WTC11 (cell line): ENCODE measurements around the gene FHOD3. TPM values are rescaled to one million over a fixed set of nuclear protein-coding genes. Genes with fewer than 3 reads are reported as not detected.

Source experiments
- ATAC-seq: fragments of 200-7000 bp; cut with Tn5 transposase; 2 replicates; pipeline ENCODE4 v1.10.0; 2021; ENCODE audit warnings: mild to moderate bottlenecking, moderate library complexity
- CTCF ChIA-PET: fragments of 300-600 bp; sonication (Branson Sonifier 250); formaldehyde crosslinking; loops from one replicate; lab custom pipeline; 2021; ENCODE audit warnings: antibody characterized with exemption; lab: Charles Lee
- POLR2A ChIA-PET: fragments of 350-600 bp; sonication (Branson Sonifier 250); formaldehyde crosslinking; loops from one replicate; lab custom pipeline; 2021; ENCODE audit warnings: antibody characterized with exemption; lab: Charles Lee
- DNase-seq: peaks from one replicate; pipeline ENCODE4 v3.0.0; 2021; ENCODE audit warnings: low spot score
- H3K27ac Mint-ChIP-seq: 2 replicates; pipeline ENCODE4 v1.8.0; 2021; ENCODE audit warnings: mixed read lengths
- H3K27me3 Mint-ChIP-seq: 2 replicates; pipeline ENCODE4 v1.8.0; 2021; ENCODE audit warnings: low read depth, mild to moderate bottlenecking, moderate library complexity, mixed read lengths
- H3K36me3 Mint-ChIP-seq: 2 replicates; pipeline ENCODE4 v1.8.0; 2021; ENCODE audit warnings: mixed read lengths
- H3K4me1 Mint-ChIP-seq: 2 replicates; pipeline ENCODE4 v1.8.0; 2022; ENCODE audit warnings: mixed read lengths
- H3K4me3 Mint-ChIP-seq: 2 replicates; pipeline ENCODE4 v1.8.0; 2021; ENCODE audit warnings: mild to moderate bottlenecking, moderate library complexity, mixed read lengths
- H3K9me3 Mint-ChIP-seq: 2 replicates; pipeline ENCODE4 v1.8.0; 2021; ENCODE audit warnings: mixed read lengths
- CREB1 ChIP-seq: sonication (generic); formaldehyde crosslinking; IDR thresholded peaks from 2 replicates; pipeline ENCODE4 v1.8.0; 2023; ENCODE audit warnings: mild to moderate bottlenecking, missing genetic modification reagents
- CREM ChIP-seq: sonication (generic); formaldehyde crosslinking; IDR thresholded peaks from 2 replicates; pipeline ENCODE4 v1.8.1; 2022; ENCODE audit warnings: mild to moderate bottlenecking, missing genetic modification reagents, moderate library complexity
- ERG ChIP-seq: fragments of 250-450 bp; sonication (Bioruptor Pico); IDR thresholded peaks from 2 replicates; pipeline ENCODE4 v1.8.0; 2021; ENCODE audit warnings: mild to moderate bottlenecking
- FOXJ3 ChIP-seq: sonication (generic); formaldehyde crosslinking; IDR thresholded peaks from 2 replicates; pipeline ENCODE4 v1.9.0; 2021; ENCODE audit warnings: missing genetic modification reagents, mild to moderate bottlenecking, borderline replicate concordance
- FOXK1 ChIP-seq: sonication (generic); formaldehyde crosslinking; IDR thresholded peaks from 2 replicates; pipeline ENCODE4 v1.8.0; 2022; ENCODE audit warnings: mild to moderate bottlenecking, moderate library complexity, missing genetic modification reagents
- FOXP1 ChIP-seq: sonication (generic); formaldehyde crosslinking; IDR thresholded peaks from 2 replicates; pipeline ENCODE4 v1.8.0; 2022; ENCODE audit warnings: missing genetic modification reagents, mild to moderate bottlenecking, moderate library complexity, borderline replicate concordance
- FOXP4 ChIP-seq: sonication (generic); formaldehyde crosslinking; IDR thresholded peaks from 2 replicates; pipeline ENCODE4 v1.8.0; 2022; ENCODE audit warnings: mild to moderate bottlenecking, missing genetic modification reagents
- IRF2 ChIP-seq: sonication (generic); formaldehyde crosslinking; IDR thresholded peaks from 2 replicates; pipeline ENCODE4 v1.8.0; 2022; ENCODE audit warnings: low read depth, missing genetic modification reagents, borderline replicate concordance
- MXD4 ChIP-seq: fragments of 250-450 bp; sonication (Bioruptor Pico); IDR thresholded peaks from 2 replicates; pipeline ENCODE4 v1.8.0; 2021; ENCODE audit warnings: mild to moderate bottlenecking, moderate library complexity, borderline replicate concordance
- NFATC4 ChIP-seq: fragments of 250-450 bp; sonication (Bioruptor Pico); IDR thresholded peaks from 2 replicates; pipeline ENCODE4 v1.9.0; 2021; ENCODE audit warnings: mild to moderate bottlenecking
- NR1H2 ChIP-seq: sonication (generic); formaldehyde crosslinking; IDR thresholded peaks from 2 replicates; pipeline ENCODE4 v1.9.0; 2021; ENCODE audit warnings: mild to moderate bottlenecking, moderate library complexity, missing genetic modification reagents
- PRRX2 ChIP-seq: fragments of 250-450 bp; sonication (Bioruptor Pico); IDR thresholded peaks from 2 replicates; pipeline ENCODE4 v1.8.0; 2021; ENCODE audit warnings: mild to moderate bottlenecking
- TEAD4 ChIP-seq: sonication (generic); formaldehyde crosslinking; IDR thresholded peaks from 2 replicates; pipeline ENCODE4 v1.8.0; 2022; ENCODE audit warnings: mild to moderate bottlenecking, missing genetic modification reagents
- ZBTB43 ChIP-seq: sonication (generic); formaldehyde crosslinking; IDR thresholded peaks from 2 replicates; pipeline ENCODE4 v1.8.1; 2023; ENCODE audit warnings: mild to moderate bottlenecking, missing genetic modification reagents
- ZNF219 ChIP-seq: sonication (generic); formaldehyde crosslinking; IDR thresholded peaks from 2 replicates; pipeline ENCODE4 v1.8.0; 2023; ENCODE audit warnings: missing genetic modification reagents, mild to moderate bottlenecking, borderline replicate concordance
- ZNF317 ChIP-seq: sonication (generic); formaldehyde crosslinking; IDR thresholded peaks from 2 replicates; pipeline ENCODE4 v1.8.1; 2023; ENCODE audit warnings: low read depth, mild to moderate bottlenecking, moderate library complexity, missing genetic modification reagents, borderline replicate concordance
- ZNF416 ChIP-seq: fragments of 250-450 bp; sonication (Bioruptor Pico); IDR thresholded peaks from 2 replicates; pipeline ENCODE4 v1.9.0; 2021; ENCODE audit warnings: mild to moderate bottlenecking, inconsistent platforms
- ZNF512 ChIP-seq: sonication (generic); formaldehyde crosslinking; IDR thresholded peaks from 2 replicates; pipeline ENCODE4 v1.8.1; 2022; ENCODE audit warnings: missing genetic modification reagents, borderline replicate concordance
- ZNF671 ChIP-seq: fragments of 250-450 bp; sonication (Bioruptor Pico); IDR thresholded peaks from 2 replicates; pipeline ENCODE4 v1.8.0; 2021; ENCODE audit warnings: mild to moderate bottlenecking
- total RNA-seq: library from RNA; stranded (reverse); gene quantifications from 3 replicates; pipeline ENCODE4 v1.2.3, GENCODE V29; 2021
- TF ChIP-seq, protein P1 (sequence below): sonication (generic); formaldehyde crosslinking; IDR thresholded peaks from 2 replicates; pipeline ENCODE4 v1.8.1; 2023; ENCODE audit warnings: mild to moderate bottlenecking, missing genetic modification reagents, moderate library complexity
- TF ChIP-seq, protein P2 (sequence below): sonication (generic); formaldehyde crosslinking; IDR thresholded peaks from 2 replicates; pipeline ENCODE4 v1.8.1; 2023; ENCODE audit warnings: mild to moderate bottlenecking, missing genetic modification reagents, moderate library complexity
- TF ChIP-seq, protein P3 (sequence below): sonication (generic); formaldehyde crosslinking; IDR thresholded peaks from 2 replicates; pipeline ENCODE4 v1.8.1; 2022; ENCODE audit warnings: low read depth, mild to moderate bottlenecking, moderate library complexity, missing genetic modification reagents, borderline replicate concordance

FHOD3 gene
- total RNA-seq, 1 experiment from 2014 or later: 3.8 TPM

DNA sequence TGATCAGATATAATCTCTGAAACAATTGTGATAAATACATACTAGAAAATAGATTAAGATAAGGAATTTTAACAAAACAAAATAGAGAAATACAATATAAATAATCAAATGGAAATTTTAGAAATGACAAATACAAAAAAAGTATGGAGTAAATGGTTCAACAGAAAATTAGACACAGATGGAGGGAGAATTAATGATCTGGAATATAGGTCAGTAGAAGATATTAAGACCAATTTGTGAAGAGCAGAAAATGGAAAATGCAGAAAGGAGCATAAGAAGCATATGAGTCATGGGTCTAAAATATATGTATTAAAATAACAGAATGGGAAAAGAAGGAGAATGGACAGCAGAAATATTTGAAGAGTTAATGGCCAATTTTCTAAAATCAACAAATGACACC is 44.4 kb downstream of the FHOD3 start (continued):
- no peak for TF ChIP-seq FOXP4 (CRISPR knock-in tag)
- TF ChIP-seq ZBTB43: no peak
- TF ChIP-seq, protein P1, sequence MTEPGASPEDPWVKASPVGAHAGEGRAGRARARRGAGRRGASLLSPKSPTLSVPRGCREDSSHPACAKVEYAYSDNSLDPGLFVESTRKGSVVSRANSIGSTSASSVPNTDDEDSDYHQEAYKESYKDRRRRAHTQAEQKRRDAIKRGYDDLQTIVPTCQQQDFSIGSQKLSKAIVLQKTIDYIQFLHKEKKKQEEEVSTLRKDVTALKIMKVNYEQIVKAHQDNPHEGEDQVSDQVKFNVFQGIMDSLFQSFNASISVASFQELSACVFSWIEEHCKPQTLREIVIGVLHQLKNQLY (CRISPR knock-in tag): no peak
- TF ChIP-seq PRRX2 (CRISPR knock-in tag): no peak
- TF ChIP-seq NFATC4 (CRISPR knock-in tag): no peak

- CTCF ChIA-PET: interaction anchor here (0.5 to 1.0 kb wide), 2 partner anchors 63 to 242 kb away, joined by 3 read pairs; no protein-coding TSS in a partner anchor
- peaks cover 26% of the 10 kb centered on the region for H3K4me1 Mint-ChIP-seq
- no peaks in the 10 kb centered on the region for H3K9me3 Mint-ChIP-seq
- no peak for ATAC-seq
- H3K27ac Mint-ChIP-seq: no peak overlapping the region
- no peaks in the 10 kb centered on the region for H3K36me3 Mint-ChIP-seq
- POLR2A ChIA-PET: no interaction called here
- DNase-seq: no peak
- no peaks in the 10 kb centered on the region; the same call in 1 of the 2 replicates for H3K27me3 Mint-ChIP-seq
- no peak overlapping the region for H3K4me3 Mint-ChIP-seq
- TF ChIP-seq NR1H2: no peak
- TF ChIP-seq, protein P2, sequence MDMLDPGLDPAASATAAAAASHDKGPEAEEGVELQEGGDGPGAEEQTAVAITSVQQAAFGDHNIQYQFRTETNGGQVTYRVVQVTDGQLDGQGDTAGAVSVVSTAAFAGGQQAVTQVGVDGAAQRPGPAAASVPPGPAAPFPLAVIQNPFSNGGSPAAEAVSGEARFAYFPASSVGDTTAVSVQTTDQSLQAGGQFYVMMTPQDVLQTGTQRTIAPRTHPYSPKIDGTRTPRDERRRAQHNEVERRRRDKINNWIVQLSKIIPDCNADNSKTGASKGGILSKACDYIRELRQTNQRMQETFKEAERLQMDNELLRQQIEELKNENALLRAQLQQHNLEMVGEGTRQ (CRISPR knock-in tag): no peak
- no peak for TF ChIP-seq IRF2 (CRISPR knock-in tag)
- no peak for TF ChIP-seq FOXJ3 (CRISPR knock-in tag)
- TF ChIP-seq ZBTB43: no peak
- TF ChIP-seq FOXP1: no peak
- no peak for TF ChIP-seq TEAD4 (CRISPR knock-in tag)
- TF ChIP-seq ZNF317 (CRISPR knock-in tag): no peak
- no peak for TF ChIP-seq ZNF219 (CRISPR knock-in tag)
- TF ChIP-seq, protein P3, sequence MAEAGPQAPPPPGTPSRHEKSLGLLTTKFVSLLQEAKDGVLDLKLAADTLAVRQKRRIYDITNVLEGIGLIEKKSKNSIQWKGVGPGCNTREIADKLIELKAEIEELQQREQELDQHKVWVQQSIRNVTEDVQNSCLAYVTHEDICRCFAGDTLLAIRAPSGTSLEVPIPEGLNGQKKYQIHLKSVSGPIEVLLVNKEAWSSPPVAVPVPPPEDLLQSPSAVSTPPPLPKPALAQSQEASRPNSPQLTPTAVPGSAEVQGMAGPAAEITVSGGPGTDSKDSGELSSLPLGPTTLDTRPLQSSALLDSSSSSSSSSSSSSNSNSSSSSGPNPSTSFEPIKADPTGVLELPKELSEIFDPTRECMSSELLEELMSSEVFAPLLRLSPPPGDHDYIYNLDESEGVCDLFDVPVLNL: no peak
- TF ChIP-seq MXD4 (CRISPR knock-in tag): no peak
- TF ChIP-seq ZNF416 (CRISPR knock-in tag): no peak
- no peak for TF ChIP-seq CREB1 (CRISPR knock-in tag)
- no peak for TF ChIP-seq ZNF512 (CRISPR knock-in tag)
- TF ChIP-seq FOXK1: no peak
- TF ChIP-seq ZNF671 (CRISPR knock-in tag): no peak
- TF ChIP-seq CREM (CRISPR knock-in tag): no peak
- no peak for TF ChIP-seq ERG
These were observed 50.8 kb downstream of the FHOD3 start for GRCh38 chr18:36348331-36348730.
